Liver (tissue), 9 donors: Measurements from ENCODE around the gene SOX6. TPM values are rescaled to one million over a fixed set of nuclear protein-coding genes. Genes with fewer than 3 reads are reported as not detected.

ENCODE experiments used
- DNase-seq: peaks from one replicate; pipeline ENCODE4 v3.0.0-alpha.2; 2017; ENCODE audit warnings: low spot score
- H3K27ac ChIP-seq, 2 donors: one replicate each; pipeline ENCODE4 v1.7.0; 2013; ENCODE audit warnings: inconsistent platforms in 2 of 2, low read length in 2 of 2, control low read depth in 1 of 2, low read depth in 1 of 2, mild to moderate bottlenecking in 1 of 2
- H3K27me3 ChIP-seq, 4 donors: one replicate each; pipeline versions ENCODE4 v1.6.1 to v1.7.0; 2013; ENCODE audit warnings: low read length in 3 of 4, inconsistent platforms in 1 of 4, mild to moderate bottlenecking in 1 of 4, moderate library complexity in 1 of 4; ENCODE audit not compliant: control insufficient read depth in 4 of 4, insufficient read depth in 4 of 4
- H3K36me3 ChIP-seq, 4 donors: one replicate each; pipeline versions ENCODE4 v1.6.1 to v1.7.0; 2013; ENCODE audit warnings: low read length in 3 of 4, mild to moderate bottlenecking in 3 of 4, low read depth in 1 of 4, moderate library complexity in 1 of 4; ENCODE audit not compliant: control insufficient read depth in 4 of 4, insufficient read depth in 3 of 4
- H3K4me1 ChIP-seq, 4 donors: one replicate each; pipeline versions ENCODE4 v1.6.1 to v1.7.0; 2013; ENCODE audit warnings: low read length in 3 of 4, mild to moderate bottlenecking in 3 of 4, moderate library complexity in 1 of 4; ENCODE audit not compliant: control insufficient read depth in 4 of 4, insufficient read depth in 4 of 4
- H3K4me3 ChIP-seq, 3 donors: one replicate each; pipeline versions ENCODE4 v1.6.1 to v1.7.0; 2013; ENCODE audit warnings: low read length in 3 of 3, control low read depth in 1 of 3, low read depth in 1 of 3, mild to moderate bottlenecking in 1 of 3
- H3K9ac ChIP-seq, 2 donors: one replicate each; pipeline ENCODE4 v1.7.0; 2013; ENCODE audit warnings: low read length in 2 of 2, mild to moderate bottlenecking in 2 of 2, moderate library complexity in 2 of 2, control low read depth in 1 of 2, low read depth in 1 of 2
- H3K9me3 ChIP-seq, 4 donors: one replicate each; pipeline versions ENCODE4 v1.6.1 to v1.7.0; 2013; ENCODE audit warnings: low read length in 3 of 4; ENCODE audit not compliant: control insufficient read depth in 4 of 4
- ATF3 ChIP-seq: IDR thresholded peaks from 2 replicates; pipeline ENCODE4 v1.6.1; 2016; ENCODE audit warnings: antibody characterized with exemption
- CTCF ChIP-seq: fragments of 150-350 bp; IDR thresholded peaks from 2 replicates; pipeline ENCODE4 v1.5.1; 2017; ENCODE audit warnings: improper control_type of control experiment, low read depth, low read length; ENCODE audit not compliant: missing input control
- FOXA1 ChIP-seq: IDR thresholded peaks from 2 replicates; pipeline ENCODE4 v1.6.1; 2016; ENCODE audit warnings: antibody characterized with exemption
- FOXA2 ChIP-seq: IDR thresholded peaks from 2 replicates; pipeline ENCODE4 v1.6.1; 2016; ENCODE audit warnings: antibody characterized with exemption
- GABPA ChIP-seq, 2 donors: IDR thresholded peaks in 1 of 2; conservative IDR thresholded peaks in 1 of 2; 2 replicates each; pipeline ENCODE4 v1.6.1; 2016; ENCODE audit warnings: antibody characterized with exemption in 2 of 2, mild to moderate bottlenecking in 1 of 2, moderate library complexity in 1 of 2
- HNF4A ChIP-seq, 2 donors: conservative IDR thresholded peaks; 2 replicates each; pipeline ENCODE4 v1.6.1; 2016; ENCODE audit warnings: antibody characterized with exemption in 2 of 2, mild to moderate bottlenecking in 2 of 2
- HNF4G ChIP-seq: IDR thresholded peaks from 2 replicates; pipeline ENCODE4 v1.6.1; 2016; ENCODE audit warnings: antibody characterized with exemption
- JUND ChIP-seq, 2 donors: IDR thresholded peaks; 2 replicates each; pipeline ENCODE4 v1.6.1; 2016; ENCODE audit warnings: antibody characterized with exemption in 2 of 2
- MAX ChIP-seq: IDR thresholded peaks from 2 replicates; pipeline ENCODE4 v1.6.1; 2016; ENCODE audit warnings: antibody characterized with exemption
- NR2F2 ChIP-seq: IDR thresholded peaks from 2 replicates; pipeline ENCODE4 v1.6.1; 2016; ENCODE audit warnings: antibody characterized with exemption
- RAD21 ChIP-seq, 2 donors: IDR thresholded peaks; 2 replicates each; pipeline ENCODE4 v1.6.1; 2016; ENCODE audit warnings: antibody characterized with exemption in 2 of 2, mild to moderate bottlenecking in 2 of 2
- REST ChIP-seq: IDR thresholded peaks from 2 replicates; pipeline ENCODE4 v1.6.1; 2016; ENCODE audit warnings: antibody characterized with exemption, mild to moderate bottlenecking
- RXRA ChIP-seq, 2 donors: IDR thresholded peaks; 2 replicates each; pipeline ENCODE4 v1.6.1; 2017 to 2018; ENCODE audit warnings: antibody characterized with exemption in 2 of 2, mild to moderate bottlenecking in 1 of 2
- SP1 ChIP-seq: IDR thresholded peaks from 2 replicates; pipeline ENCODE4 v1.6.1; 2018; ENCODE audit warnings: antibody characterized with exemption, mild to moderate bottlenecking
- TAF1 ChIP-seq: conservative IDR thresholded peaks from 2 replicates; pipeline ENCODE4 v1.6.1; 2016; ENCODE audit warnings: antibody characterized with exemption, mild to moderate bottlenecking
- YY1 ChIP-seq: IDR thresholded peaks from 2 replicates; pipeline ENCODE4 v1.6.1; 2016; ENCODE audit warnings: antibody characterized with exemption, mild to moderate bottlenecking
- ZBTB33 ChIP-seq: IDR thresholded peaks from 2 replicates; pipeline ENCODE4 v1.6.1; 2016; ENCODE audit warnings: antibody characterized with exemption
- WGBS: extraction: QIAGEN DNeasy Blood & Tissue Kit; methylation state at CpG from one replicate; pipeline ENCODE4 v1.1.7; 2013; 5-methylcytosine and 5-hydroxymethylcytosine counted together
- polyA plus RNA-seq, 2 donors: library from polyadenylated mRNA; stranded (reverse) in 1 of 2; unstranded in 1 of 2; fragments of 200-250 nt in 1 of 2; fragments of >200 nt in 1 of 2; fragmentation: Nextera tagmentation in 1 of 2; extraction: Ambion mirVana in 1 of 2; gene quantifications; one replicate each; pipeline versions ENCODE4 v1.2.1 to v1.2.3, GENCODE V29; 2013 to 2015
- total RNA-seq, 2 donors: library from RNA; depleted of rRNA; stranded (reverse); fragments of >200 nt; gene quantifications; one replicate each; pipeline ENCODE4 v1.2.3, GENCODE V29; 2014
- donor health status: healthy.
- donor health status: healthy.
- donor health status: healthy.
- donor health status: healthy.
- donor health status: healthy.

Gene SOX6
- total and polyA plus RNA-seq, 4 donors, result 2.4 to 111 (median 14.8) TPM

- Histone ChIP-seq H3K4me1 (peaks cover 0 to 3% (median 0%) of the 10 kb centered on the region in 4 donors), H3K9ac (no peak overlapping the region), H3K27me3 (no peaks in the 10 kb centered on the region), H3K27ac (no peak overlapping the region), H3K4me3 (no peak overlapping the region), H3K9me3 (no peaks in the 10 kb centered on the region), H3K36me3 (no peaks in the 10 kb centered on the region)
- no peak for TF ChIP-seq CTCF
- no peak for TF ChIP-seq ATF3
- TF ChIP-seq MAX, result no peak
- no peak for TF ChIP-seq SP1
- TF ChIP-seq JUND (IDR thresholded peaks at IDR 0.05), result no peak
- no peak for TF ChIP-seq ZBTB33
- TF ChIP-seq REST, result no peak
- no peak for TF ChIP-seq FOXA1
- no peak for TF ChIP-seq NR2F2
- no peak for TF ChIP-seq FOXA2
- no peak for TF ChIP-seq HNF4G
- TF ChIP-seq RXRA (IDR thresholded peaks at IDR 0.05), result no peak
- TF ChIP-seq GABPA (IDR thresholded peaks at IDR 0.05 in 1 of 2, conservative IDR thresholded peaks at IDR 0.05 in 1 of 2), result no peak
- TF ChIP-seq RAD21 (IDR thresholded peaks at IDR 0.05), result no peak
- no peak for TF ChIP-seq YY1
- no peak for TF ChIP-seq TAF1
- no peak for DNase-seq
Observed at GRCh38 chr11:16352707-16353106, 3.6 kb downstream of the SOX6 start.

GRCh38 chr11:16350125-16350524, 6.2 kb downstream of the SOX6 start:
- Histone ChIP-seq H3K27me3 (no peaks in the 10 kb centered on the region), H3K36me3 (no peaks in the 10 kb centered on the region), H3K4me1 (peaks cover 0 to 3% (median 0%) of the 10 kb centered on the region in 4 donors), H3K4me3 (no peak overlapping the region), H3K27ac (no peak overlapping the region), H3K9me3 (no peaks in the 10 kb centered on the region), H3K9ac (no peak overlapping the region)
- WGBS, result 82% methylated on average over 5 of the region's 5 CpGs
- DNase-seq, result no peak
- TF ChIP-seq HNF4A (conservative IDR thresholded peaks at IDR 0.05) (no peak), SP1 (no peak), FOXA1 (no peak), GABPA (IDR thresholded peaks at IDR 0.05 in 1 of 2, conservative IDR thresholded peaks at IDR 0.05 in 1 of 2) (no peak), TAF1 (no peak), RXRA (IDR thresholded peaks at IDR 0.05) (no peak), CTCF (no peak), ZBTB33 (no peak), HNF4G (no peak)
